DOHH2 (cell line): ENCODE measurements around the gene LENG9.

ENCODE experiments used
- H3F3A ChIP-seq: fragments of 200-600 bp; sonication (generic), shearing (Covaris generic); 2 replicates; pipeline ENCODE4 v1.6.0; 2016; ENCODE audit warnings: antibody characterized with exemption, mild to moderate bottlenecking; ENCODE audit not compliant: control insufficient read depth, insufficient read depth
- H3K27ac ChIP-seq: fragments of 200-600 bp; sonication (generic); 2 replicates; pipeline ENCODE4 v1.5.1; 2014; ENCODE audit warnings: low read depth, mild to moderate bottlenecking, low read length, moderate library complexity
- H3K27me3 ChIP-seq: fragments of 200-600 bp; sonication (generic); 2 replicates; pipeline ENCODE4 v1.6.1; 2014; ENCODE audit warnings: mild to moderate bottlenecking, low read length, mixed read lengths; ENCODE audit not compliant: control insufficient read depth
- H3K36me3 ChIP-seq: fragments of 200-600 bp; sonication (generic); 2 replicates; pipeline ENCODE4 v1.6.1; 2014; ENCODE audit warnings: mild to moderate bottlenecking, low read length, moderate library complexity, mixed read lengths; ENCODE audit not compliant: control insufficient read depth
- H3K4me1 ChIP-seq: fragments of 200-600 bp; sonication (generic); 2 replicates; pipeline ENCODE4 v1.6.1; 2014; ENCODE audit warnings: mild to moderate bottlenecking, low read length, mixed read lengths; ENCODE audit not compliant: control insufficient read depth
- H3K4me2 ChIP-seq: fragments of 200-600 bp; sonication (generic); 2 replicates; pipeline ENCODE4 v1.6.0; 2014; ENCODE audit warnings: mild to moderate bottlenecking, low read length, moderate library complexity
- H3K4me3 ChIP-seq: fragments of 200-600 bp; sonication (generic); 2 replicates; pipeline ENCODE4 v1.5.1; 2014; ENCODE audit warnings: mild to moderate bottlenecking, low read length, mixed read lengths
- H3K79me2 ChIP-seq: fragments of 200-600 bp; sonication (generic); 2 replicates; pipeline ENCODE4 v1.6.1; 2014; ENCODE audit warnings: mild to moderate bottlenecking, low read length, mixed read lengths; ENCODE audit not compliant: control insufficient read depth
- H3K9me2 ChIP-seq: fragments of 200-600 bp; sonication (generic); replicated peaks from 2 replicates; pipeline ENCODE4 v1.6.1; 2014; ENCODE audit warnings: mild to moderate bottlenecking, low read length, mixed read lengths; ENCODE audit not compliant: control insufficient read depth
- H3K9me3 ChIP-seq: fragments of 200-600 bp; sonication (generic); 2 replicates; pipeline ENCODE4 v1.6.1; 2014; ENCODE audit warnings: antibody characterized with exemption, low read length, mixed read lengths; ENCODE audit not compliant: control insufficient read depth, insufficient read depth
- H4K20me1 ChIP-seq: fragments of 200-600 bp; sonication (generic); 2 replicates; pipeline ENCODE4 v1.6.0; 2014; ENCODE audit warnings: low read depth, mild to moderate bottlenecking, antibody characterized with exemption, low read length, moderate library complexity; ENCODE audit not compliant: control insufficient read depth, insufficient read depth
- EZH2phosphoT487 ChIP-seq: fragments of 200-600 bp; sonication (generic); IDR thresholded peaks from 2 replicates; pipeline ENCODE4 v1.6.1; 2017; ENCODE audit warnings: borderline replicate concordance, mild to moderate bottlenecking, antibody characterized with exemption, low read length, moderate library complexity, mixed read lengths
- TF ChIP-seq, protein P1 (sequence below): fragments of 200-600 bp; sonication (generic); IDR thresholded peaks from one replicate; pipeline ENCODE4 v1.5.1; 2014; ENCODE audit warnings: antibody characterized with exemption, mild to moderate bottlenecking, low read depth, low read length; ENCODE audit not compliant: poor library complexity, severe bottlenecking

Gene LENG9

DNA sequence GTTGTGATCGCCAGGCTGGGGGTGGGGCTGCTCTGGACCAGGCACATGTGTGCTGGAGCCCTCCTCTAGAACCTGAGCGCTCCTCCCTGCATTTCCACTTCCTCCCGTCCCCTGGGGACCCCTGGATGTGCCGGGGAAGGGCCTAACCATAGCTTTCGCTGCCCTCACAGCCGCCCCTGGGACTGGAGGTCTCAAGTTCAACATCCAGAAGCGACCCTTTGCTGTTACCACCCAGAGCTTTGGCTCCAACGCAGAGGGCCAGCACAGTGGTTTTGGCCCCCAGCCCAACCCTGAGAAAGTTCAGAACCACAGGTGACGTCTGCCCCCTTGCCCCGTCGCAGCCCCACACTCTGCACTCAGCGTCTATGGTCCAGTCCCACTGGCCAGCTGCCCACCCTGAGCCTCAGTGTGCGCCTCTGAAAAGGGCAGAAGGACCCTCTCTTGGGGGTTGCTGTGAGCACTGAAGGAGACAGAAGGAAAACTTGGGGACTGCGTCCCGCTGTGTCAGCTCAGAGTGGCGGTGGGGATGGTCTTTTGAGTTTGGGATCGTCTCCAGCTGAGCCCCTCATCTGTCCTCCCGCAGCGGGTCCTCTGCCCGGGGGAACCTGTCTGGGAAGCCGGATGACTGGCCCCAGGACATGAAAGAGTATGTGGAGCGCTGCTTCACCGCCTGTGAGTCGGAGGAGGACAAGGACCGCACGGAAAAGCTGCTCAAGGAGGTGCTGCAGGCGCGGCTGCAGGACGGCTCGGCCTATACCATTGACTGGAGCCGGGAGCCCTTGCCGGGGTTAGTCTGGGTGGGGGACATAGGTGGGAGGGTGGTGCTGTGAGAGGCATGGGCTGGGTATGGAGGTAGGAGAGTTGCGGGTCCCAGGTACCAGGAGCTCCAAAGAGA lies 8.6 kb downstream of the LENG9 start:
- Histone ChIP-seq H3F3A (no peaks in the 10 kb centered on the region; the same call in 1 of the 2 replicates), H3K4me1 (peaks cover 13% of the 10 kb centered on the region), H4K20me1 (peaks cover 35% of the 10 kb centered on the region), H3K9me3 (no peaks in the 10 kb centered on the region), H3K27me3 (no peaks in the 10 kb centered on the region), H3K4me3 (no peak overlapping the region), H3K9me2 (no peaks in the 10 kb centered on the region), H3K36me3 (peaks cover 100% of the 10 kb centered on the region), H3K4me2 (no peak overlapping the region), H3K79me2 (peaks cover 61% of the 10 kb centered on the region), H3K27ac (no peak overlapping the region)
- TF ChIP-seq, protein P1, sequence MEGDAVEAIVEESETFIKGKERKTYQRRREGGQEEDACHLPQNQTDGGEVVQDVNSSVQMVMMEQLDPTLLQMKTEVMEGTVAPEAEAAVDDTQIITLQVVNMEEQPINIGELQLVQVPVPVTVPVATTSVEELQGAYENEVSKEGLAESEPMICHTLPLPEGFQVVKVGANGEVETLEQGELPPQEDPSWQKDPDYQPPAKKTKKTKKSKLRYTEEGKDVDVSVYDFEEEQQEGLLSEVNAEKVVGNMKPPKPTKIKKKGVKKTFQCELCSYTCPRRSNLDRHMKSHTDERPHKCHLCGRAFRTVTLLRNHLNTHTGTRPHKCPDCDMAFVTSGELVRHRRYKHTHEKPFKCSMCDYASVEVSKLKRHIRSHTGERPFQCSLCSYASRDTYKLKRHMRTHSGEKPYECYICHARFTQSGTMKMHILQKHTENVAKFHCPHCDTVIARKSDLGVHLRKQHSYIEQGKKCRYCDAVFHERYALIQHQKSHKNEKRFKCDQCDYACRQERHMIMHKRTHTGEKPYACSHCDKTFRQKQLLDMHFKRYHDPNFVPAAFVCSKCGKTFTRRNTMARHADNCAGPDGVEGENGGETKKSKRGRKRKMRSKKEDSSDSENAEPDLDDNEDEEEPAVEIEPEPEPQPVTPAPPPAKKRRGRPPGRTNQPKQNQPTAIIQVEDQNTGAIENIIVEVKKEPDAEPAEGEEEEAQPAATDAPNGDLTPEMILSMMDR: no peak
- no peak for TF ChIP-seq EZH2phosphoT487

DNA sequence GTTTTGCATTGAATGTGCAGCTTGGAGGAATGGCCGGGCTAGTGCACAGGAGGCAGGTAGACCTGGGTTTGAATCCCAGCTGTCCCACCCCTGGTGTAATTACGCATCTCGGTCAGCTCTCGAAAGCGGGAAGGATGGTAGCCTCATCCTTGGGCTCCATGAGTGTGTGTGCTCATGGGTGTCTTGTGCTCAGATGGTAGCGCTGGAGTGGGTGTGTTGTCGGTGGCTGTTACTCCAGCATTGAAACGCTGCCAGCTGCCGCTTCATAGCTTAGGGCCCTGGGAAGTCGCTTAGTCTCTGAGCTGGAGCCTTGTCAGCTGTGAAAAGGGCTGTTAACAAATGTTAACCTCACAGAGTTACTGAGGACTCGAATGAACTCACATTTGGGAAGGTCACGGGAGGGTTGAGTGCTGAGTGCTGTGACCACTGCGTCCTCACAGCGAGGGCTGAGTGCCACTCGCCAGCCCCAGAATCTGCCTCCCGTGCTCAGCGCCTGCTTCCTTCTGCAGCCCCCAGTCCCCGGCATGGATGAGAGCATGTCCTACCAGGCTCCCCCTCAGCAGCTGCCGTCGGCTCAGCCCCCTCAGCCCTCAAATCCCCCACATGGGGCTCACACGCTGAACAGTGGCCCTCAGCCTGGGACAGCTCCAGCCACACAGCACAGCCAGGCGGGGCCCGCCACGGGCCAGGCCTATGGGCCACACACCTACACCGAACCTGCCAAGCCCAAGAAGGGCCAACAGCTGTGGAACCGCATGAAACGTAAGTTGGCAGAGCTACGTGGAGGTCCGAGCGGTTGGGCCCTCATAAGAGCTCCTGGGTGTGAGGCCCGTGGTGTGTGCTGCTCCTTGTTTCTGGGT lies 9.4 kb downstream of the LENG9 start:
- H3K4me1 ChIP-seq: peaks cover 14% of the 10 kb centered on the region
- no peaks in the 10 kb centered on the region for H3F3A ChIP-seq
- H3K9me2 ChIP-seq: no peaks in the 10 kb centered on the region
- no peak overlapping the region for H3K27ac ChIP-seq
- no peak overlapping the region for H3K4me3 ChIP-seq
- H3K4me2 ChIP-seq: no peak overlapping the region
- H4K20me1 ChIP-seq: peaks cover 40% of the 10 kb centered on the region
- no peaks in the 10 kb centered on the region for H3K9me3 ChIP-seq
- TF ChIP-seq, protein P1: no peak
- no peak for TF ChIP-seq EZH2phosphoT487
- peaks cover 97% of the 10 kb centered on the region for H3K36me3 ChIP-seq
- peaks cover 70% of the 10 kb centered on the region for H3K79me2 ChIP-seq
- no peaks in the 10 kb centered on the region for H3K27me3 ChIP-seq

DNA sequence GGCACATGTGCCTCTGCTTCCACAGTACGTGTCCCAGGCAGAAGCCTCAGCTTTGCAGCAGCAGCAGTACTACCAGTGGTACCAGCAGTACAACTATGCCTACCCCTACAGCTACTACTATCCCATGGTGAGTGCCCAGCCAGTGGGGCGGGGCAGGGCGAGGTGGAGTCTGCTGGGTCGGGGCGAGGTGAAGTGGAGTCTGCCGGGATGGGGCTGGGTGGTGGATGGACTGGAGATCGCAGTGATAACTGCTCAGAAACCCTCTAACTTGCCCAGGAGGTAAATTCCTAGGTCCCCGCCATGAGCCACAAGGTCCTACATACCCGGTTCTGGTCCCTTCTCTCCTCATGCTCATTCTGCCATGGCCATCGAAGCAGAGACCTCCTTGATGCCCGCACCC lies 11.0 kb downstream of the LENG9 start:
- no peak overlapping the region for H3K4me3 ChIP-seq
- peaks cover 87% of the 10 kb centered on the region for H3K36me3 ChIP-seq
- no peak overlapping the region for H3K4me2 ChIP-seq
- H3K27me3 ChIP-seq: no peaks in the 10 kb centered on the region
- TF ChIP-seq, protein P1: no peak
- TF ChIP-seq EZH2phosphoT487: no peak
- H3K9me2 ChIP-seq: no peaks in the 10 kb centered on the region
- peaks cover 16% of the 10 kb centered on the region for H3K4me1 ChIP-seq
- peaks cover 40% of the 10 kb centered on the region for H4K20me1 ChIP-seq
- no peak overlapping the region for H3K27ac ChIP-seq
- H3F3A ChIP-seq: no peaks in the 10 kb centered on the region
- peaks cover 70% of the 10 kb centered on the region for H3K79me2 ChIP-seq
- H3K9me3 ChIP-seq: no peaks in the 10 kb centered on the region
